GM18502 (cell line): Measurements from ENCODE around the gene PTPN1.
"Not testable (repeated sequence)": the region's sequence is repeated elsewhere in the genome, so short reads cannot be mapped to it uniquely, and the experiment has no call there.

Source experiments
- ATAC-seq: cut with Tn5 transposase; IDR thresholded peaks from one replicate; pipeline ENCODE4 v1.9.1; 2021; ENCODE audit warnings: mild to moderate bottlenecking; ENCODE audit not compliant: unreplicated experiment, poor library complexity

The PTPN1 gene

DNA sequence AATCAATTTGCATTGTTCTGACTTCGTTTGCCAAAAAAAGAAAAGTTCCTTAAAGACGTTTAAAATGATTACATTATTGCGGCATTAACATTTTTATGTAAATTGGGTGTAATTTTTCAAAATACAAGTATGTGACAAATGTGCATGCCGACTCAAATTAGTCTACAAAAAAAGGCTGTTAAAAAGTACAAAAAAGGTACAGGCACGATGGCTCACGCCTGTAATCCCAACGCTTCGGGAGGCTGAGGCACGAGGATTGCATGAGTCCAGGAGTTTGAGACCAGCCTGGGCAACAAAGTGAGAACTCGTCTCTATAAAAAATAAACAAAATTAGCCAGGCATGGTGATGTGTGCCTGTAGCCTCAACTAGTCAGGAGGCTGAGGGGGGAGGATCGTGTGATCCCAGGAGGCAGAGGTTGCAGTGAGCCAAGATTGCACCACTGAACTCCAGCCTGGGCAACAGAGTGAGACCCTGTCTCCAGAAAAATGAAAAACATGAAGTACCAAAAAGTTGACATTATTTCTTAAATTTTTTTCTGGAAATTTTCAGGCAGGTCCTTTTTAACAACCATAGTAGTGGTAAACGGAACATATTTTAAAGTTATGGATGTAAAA is 90.2 kb downstream of the PTPN1 start:
- ATAC-seq: no peak

DNA sequence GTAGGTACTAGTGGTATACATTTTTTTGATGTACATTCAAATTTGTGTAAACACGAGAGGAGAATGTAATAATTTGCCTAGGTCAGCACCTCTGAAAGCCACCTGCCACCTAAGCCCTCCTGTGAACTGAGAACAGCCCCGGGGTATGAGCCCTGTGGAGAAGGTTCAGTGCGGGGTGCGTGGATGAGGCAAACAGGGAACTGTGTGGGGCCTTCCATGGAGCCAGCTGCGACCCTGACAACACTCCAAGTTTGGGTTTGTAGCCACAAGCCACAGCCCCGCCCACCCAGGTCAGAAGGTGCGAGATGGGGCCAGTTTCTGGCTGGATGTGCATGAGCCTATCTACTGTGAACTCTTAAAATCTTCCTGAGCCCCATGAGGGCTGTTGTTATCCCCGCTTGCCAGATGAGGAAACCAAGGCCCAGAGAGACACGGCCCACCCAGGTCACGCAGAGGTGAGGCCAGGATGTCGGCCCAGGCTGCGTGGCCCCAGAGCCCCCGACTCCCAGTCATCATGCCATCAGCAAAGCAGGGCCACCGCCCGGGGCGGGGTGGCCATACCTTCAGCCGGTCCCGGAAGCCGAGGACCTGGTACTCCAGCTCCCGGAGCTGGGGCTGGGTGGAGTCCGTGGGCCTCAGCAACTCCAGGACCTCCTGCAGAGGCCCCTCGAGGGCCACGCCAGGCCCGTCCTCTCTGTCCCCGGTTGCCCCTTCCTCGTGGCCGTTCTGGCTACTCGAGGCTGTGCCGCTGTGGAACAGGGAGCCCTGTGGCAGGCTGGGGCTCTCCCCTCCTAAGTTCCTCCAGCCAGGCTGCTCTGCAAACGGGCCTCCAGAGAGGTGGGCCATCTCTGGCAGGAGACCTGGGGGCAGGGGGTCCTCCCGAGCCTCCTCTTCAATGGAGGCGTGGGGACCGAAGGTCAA is 91.6 kb downstream of the PTPN1 start:
- no peak for ATAC-seq

DNA sequence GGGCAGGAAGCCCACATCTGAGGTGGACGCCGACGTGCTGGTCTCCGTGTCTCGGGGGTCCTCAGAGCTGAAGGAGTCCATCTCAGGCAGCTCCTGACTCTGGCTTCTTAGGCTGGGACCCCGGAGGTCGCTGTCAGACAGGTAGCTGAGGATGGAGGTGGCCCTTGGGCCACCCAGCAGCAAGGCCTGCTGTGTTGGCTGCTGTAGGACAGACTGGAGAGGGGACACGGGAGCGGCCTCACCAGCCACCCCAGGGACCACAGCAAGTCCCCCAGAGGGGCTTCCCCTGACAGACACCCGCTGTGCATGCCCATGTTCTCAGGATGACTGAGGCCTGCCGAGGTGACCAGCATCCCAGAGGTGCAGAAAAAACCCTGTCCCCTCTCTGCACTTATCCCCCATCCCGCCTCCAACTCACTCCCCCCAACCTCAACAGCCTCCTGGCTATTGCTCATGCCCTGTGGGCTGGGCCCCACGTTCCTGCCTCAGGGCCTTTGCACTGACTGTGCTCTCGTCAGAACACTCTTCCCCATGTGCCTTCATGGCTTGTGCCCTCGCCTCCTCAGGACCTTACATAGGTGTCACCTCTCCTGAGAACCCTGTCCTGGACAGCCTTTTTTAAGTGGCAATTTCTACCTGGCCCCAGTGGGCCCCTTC is 92.4 kb downstream of the PTPN1 start:
- ATAC-seq: no peak

DNA sequence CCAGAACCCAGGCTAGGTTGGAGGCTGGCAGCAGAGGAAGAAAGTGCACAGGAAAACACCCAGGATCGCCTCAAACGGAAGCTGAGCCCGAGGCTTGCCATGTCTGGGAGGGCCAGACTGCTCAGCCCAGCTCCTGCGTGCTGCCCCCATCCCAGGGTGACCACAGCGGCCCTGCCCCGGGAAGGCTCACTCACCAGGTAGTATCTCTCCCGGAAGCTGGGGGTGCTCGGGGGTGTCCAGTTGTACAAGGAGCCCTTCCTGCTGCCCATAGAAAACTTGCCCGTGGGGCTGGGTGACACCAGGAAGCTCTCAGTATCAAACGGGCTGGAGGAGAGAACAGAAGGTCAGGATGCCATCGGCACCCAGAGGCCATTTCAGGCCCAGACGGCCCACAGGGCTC is 94.3 kb downstream of the PTPN1 start:
- no peak for ATAC-seq

DNA sequence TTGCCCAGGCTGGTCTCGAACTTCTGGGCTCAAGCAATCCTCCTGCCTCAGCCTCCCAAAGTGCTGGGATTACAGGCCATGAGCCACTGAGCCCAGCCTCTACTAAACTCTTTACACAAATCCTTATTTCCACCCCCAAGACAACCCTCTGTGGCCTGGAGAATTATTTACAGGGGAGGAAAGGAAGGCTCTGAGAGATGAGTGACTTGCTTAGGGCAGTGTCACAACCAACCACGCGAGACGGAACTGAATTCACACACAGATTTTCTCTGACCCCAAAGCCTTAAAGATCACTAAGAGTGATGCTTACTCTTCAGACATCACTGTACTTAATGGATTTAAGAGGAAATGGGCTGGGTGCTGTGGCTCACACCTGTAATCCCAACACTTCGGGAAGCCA is 95.0 kb downstream of the PTPN1 start:
- no peak for ATAC-seq

DNA sequence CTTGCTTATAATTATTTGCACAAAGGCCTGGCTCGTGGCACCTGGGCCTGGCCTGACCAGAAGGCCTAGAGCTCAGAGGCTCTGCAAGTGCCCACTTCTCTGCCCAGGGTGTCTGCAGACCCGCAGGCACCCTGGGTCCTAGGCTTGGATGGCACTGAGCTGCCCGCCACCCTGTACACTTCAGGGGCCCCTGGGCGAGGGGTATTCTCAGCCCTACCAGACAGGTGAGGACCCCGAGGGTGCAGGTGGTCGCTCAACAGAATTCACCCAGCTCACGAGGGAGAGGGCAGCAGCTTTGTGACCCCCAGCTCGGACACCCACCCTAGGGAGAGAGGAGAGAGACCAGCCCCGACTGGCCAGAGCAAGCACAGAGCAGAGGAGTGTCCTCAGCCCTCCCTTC is 97.3 kb downstream of the PTPN1 start:
- no peak for ATAC-seq

DNA sequence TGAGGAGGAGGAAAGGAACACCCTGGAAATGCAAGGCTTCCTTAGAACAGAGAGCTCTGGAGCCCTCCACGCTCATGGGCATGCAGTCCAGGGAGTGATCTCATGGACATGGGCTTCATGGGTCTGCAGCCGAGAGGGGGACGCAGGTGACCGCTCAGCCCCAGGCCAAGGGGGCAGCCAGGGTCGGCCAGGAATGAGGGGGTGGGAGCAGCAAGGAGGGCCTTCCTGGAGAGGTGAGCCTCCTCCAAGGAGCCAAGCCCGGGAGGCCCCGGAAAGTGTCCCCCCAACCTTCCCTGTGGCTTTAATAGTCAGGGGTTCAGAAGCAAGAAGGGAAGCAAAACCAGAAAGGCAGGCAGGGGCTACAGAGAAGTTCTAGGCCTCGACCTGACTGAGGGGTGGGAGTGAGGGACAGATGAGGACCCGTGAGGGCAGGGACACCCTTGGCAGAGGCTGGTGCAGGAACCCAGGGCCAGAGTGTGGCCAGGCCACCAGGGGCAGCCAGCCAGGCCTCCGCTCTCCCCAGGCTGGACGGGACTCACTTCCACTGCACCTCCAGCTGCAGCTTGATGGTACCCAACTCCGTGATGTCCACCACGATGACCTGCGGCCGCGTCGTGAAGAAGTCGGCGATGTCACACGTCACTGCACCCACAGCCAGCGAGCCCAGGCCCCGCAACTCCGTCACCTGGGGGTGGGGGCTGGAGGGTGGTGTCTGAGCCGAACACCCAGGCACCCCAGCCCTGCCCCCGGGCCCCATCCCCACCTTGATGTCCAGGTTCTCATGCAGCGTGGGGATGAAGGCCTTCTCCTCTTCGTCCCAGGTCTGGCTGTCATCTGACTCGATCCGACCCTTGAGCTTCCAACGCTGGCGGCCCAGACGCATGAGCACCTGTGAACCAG is 97.9 kb downstream of the PTPN1 start:
- ATAC-seq: no peak

DNA sequence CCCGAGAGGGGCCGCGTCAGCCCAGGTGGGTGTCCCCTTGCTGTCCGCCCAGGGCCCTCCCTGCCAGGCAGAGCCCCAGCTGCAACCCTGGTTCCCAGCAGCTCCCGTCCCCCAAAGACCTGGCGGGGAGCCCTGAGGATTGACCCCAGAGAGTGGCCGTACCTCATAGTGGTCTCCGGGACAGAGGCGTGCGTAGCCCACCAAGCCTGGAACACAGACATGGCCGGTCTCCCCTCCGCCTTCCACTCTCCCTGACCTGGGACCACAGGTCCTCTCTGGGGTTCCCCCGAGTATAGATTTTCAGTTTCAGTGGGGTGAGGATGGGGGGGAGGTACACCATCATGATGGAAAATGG is 98.5 kb downstream of the PTPN1 start:
- ATAC-seq: no peak

DNA sequence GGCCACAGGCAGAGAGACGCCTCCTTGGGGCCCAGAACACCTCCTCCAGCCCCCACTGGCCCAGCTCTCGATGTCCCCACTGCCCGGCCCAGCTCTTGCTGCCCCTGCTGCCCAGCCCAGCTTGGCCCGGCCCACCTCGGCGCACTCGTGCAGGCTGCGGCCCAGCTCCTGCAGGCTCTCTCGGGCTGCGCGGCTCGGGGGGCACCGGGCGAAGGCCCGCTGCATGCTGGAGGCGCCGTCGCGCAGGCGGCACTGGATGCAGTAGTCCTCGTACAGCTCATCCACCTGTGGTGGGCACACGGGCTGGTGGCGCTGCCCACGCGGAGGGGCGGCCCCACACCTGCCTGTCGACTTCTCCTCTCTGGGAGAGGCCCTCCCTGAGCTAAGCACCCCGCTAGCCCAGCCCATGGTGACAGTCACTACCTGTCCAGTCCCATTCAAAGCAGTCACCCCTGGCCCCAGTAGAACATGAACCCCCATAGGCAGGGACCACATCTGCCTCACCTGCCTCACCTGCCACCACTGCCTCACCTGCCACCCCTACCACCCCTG is 99.3 kb downstream of the PTPN1 start:
- no peak for ATAC-seq

DNA sequence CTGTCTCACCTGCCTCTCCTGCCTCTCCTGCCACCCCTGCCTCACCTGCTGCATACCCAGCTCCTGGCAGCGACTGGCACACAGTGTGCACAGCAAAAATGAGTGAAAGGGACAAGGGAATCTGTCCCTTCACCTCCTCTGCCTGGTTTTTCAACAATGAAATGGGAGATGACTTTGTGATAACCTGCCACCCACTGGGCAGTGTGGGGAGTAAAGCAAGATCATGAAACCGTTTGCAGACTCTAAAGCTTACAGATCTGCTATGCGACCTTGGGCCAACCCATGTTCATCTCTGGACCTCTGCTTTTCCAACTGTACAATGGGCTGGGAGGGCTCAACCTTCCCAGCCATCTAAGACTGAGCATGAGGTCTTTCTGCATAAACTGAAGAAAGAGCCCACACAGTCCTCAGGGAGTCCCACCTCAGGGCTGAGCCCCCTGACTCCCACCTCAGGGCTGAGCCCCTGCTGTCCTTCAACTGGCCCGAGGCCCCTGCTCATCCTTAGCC is 100.1 kb downstream of the PTPN1 start:
- no peak for ATAC-seq

DNA sequence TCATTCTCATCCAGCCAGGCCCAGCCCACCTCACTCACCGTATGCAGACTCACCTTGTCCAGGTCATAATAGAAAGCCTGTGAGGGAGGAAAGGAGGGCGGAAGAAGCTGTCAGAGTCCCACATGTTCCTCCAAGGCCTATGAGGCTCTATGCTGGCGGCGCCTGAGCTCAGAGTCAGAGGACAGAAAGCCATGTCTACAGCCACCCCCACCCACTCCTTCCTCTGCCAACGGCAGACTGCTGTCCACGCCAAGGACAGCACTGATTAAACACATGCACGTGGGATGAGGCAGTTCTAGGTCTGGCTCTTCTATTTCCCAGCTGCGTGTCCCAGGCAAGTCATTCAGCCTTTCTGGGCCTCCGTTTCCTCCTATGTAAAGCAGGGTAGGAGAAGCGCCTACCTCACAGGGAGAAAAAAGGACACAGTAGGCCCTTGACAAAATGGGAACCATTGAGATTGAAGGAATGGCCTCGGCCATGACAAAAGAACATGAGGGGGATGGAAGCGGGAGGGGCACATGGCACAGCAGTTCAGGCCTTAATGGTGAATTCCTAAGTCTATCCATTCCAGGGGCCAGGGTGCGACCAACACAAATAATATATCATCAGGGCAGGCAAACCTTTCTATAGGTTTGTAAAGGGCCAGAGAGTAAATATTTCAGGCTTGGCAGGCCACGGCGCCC is 101.1 kb downstream of the PTPN1 start:
- no peak for ATAC-seq

DNA sequence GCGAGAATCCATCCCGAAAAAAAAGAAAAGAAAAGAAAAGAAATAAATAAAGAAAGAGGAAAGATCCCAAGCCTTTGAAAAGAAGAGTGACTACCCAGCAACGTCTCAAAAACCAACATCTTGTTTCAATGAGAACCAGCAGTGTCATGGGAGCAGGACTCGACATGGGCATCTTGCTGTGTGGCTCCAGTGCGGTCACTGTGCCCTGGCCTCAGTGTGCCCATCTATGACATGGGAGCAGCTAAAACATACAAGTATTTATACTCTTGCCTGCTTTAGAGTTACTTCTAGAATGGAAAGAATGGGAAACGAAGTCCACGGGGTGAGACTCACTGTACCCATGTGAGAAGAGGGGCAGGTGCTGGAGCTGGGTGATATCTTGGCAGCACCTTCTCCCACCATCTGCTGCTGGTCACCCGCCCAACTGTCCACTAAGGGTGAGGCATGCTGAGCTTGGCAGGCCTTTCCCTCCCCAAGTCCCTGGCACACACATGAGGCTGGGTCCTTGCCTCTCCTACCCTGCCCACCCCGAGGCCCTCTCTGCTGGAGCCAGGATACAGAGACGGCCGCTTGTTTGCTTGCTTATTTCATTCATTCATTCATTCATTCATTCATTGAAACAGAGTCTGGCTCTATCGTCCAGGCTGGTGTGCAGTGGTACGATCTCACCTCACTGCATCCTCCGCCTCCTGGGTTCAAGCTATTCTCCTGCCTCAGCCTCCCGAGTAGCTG is 103.4 kb downstream of the PTPN1 start:
- ATAC-seq: no peak

DNA sequence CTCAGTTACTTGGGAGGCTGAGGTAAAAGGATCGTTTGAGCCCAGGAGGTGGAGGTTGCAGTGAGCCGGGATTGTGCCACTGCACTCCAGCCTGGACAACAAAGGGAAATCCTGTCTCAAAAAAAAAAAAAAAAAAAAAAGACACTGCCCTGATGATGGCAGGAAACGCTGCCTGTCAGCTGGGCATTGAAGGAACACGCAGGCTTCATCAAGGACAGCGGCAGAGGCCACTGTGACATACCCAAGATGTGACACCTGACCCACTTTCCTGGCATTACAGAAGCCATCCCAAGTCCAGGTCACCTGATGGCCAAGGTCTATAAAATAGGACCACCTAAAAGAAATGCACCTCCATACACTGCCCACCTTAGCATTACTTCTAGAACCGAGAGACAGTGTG is 105.2 kb downstream of the PTPN1 start:
- ATAC-seq: no peak

DNA sequence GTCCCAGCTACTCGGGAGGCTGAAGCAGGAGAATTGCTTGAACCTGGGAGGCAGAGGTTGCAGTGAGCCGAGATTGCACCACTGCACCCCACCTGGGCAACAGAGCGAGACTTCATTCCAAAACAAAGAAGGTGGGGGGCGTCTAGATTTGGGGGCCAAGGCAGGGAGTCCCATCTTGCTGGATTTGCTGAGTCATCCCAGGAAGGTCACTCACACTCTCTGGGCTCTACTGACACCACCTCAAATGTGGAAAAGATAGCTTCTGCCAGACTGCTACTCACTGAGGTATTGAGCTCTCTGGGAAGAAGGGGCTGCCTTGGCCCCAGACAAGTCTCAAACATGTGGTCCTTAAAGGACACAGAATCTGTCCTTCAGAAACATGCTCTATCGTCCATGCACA is 106.8 kb downstream of the PTPN1 start:
- no peak for ATAC-seq

DNA sequence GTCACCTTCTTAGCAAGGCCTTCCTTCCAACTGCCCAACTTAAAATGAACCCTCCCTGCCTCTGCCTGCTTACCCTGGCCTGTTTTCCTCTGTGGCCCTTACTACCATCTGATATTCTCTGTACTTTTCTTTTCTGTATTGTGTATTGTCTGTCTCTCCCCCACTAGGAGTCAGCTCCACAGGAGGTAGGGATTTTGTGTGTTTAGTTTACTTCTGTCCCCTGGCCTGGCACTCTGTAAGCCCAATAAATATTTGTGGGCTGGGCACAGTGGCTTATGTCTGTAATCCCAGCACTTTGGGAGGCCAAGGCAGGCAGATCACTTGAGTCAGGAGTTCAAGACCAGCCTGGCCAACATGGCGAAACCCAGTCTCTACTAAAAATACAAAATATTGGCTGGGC is 108.4 kb downstream of the PTPN1 start:
- no peak for ATAC-seq

DNA sequence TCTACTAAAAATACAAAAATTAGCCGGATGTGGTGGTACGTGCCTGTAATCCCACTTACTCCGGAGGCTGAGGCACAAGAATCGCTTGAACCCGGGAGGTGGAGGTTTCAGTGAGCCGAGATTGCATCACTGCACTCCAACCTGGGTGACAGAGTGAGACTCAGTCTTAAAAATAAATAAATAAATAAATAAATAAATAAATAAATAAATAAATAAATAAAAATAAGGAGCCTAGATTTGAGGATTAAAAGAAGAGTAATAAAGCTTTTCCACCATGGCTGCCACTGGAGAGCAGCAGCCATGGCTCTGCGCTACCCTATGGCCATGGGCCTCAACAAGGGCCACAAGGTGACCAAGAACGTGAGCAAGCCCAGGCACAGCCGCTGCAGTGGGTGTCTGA is 110.3 kb downstream of the PTPN1 start:
- ATAC-seq: not testable (repeated sequence)

DNA sequence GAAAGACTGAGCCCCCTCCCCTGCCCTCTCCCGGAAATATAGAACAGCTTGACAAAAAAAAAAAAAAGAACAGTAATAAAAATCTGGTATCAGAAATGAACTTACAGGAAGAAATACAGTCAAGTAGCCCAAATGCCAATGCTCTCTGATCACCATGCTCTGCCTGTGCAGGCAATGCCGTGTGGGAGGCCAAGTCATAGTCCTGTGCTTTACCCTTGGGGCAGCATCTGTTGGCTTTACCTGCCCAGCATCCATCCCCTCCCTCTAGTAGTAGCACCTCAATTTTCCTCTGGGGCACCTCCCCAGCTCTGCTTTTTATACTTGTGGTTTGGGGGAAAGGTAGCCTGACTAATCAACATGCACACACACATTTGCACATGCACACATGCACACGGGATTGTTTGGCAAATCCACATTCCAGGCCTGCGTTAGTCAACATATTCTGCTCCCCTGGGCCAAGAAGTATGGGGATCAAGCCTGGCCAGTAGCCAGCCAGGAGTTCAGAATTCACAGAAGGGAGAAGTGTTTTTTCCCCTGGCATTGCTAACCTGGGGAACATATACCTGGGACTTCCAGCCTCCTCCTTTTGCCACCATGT is 111.0 kb downstream of the PTPN1 start:
- ATAC-seq: no peak

DNA sequence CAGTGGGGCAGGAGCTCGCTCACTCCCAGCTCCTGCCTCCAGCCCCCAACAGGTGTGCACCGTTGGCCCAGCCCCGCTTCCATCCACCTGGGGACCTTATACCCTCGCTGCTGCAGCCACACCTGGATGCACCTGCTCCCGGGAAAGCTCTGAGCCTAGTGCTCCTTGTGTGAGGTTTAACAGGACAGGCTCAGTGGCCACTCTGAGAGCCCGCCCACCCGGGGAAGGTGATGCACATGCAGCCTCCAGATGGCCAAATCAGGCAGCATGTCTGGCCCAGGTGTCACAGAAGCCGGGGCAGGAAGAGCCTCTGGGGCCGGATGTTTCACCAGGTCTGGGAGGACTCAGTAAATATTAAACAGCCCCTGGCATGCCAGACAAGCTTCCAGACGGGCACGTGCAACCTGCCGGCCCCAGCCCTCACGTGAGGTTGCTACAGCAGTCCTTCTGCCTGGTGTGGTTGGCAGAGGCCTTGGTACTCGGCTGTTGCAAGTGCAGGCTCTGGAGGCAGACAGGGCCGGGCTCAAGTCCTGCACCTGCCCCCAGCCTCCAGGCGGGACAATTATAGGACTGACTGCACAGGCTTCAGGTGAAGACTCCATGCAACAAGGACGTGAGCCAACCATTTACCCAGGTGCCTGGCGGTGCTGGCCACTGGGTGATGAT is 114.3 kb downstream of the PTPN1 start:
- ATAC-seq: no peak
